ENCODE data around the gene ABTB1.

- TF ChIP-seq CTCF (conservative IDR thresholded peaks at IDR 0.05 in 1 of 2, IDR thresholded peaks at IDR 0.05 in 1 of 2; ENCODE audit: low read depth in 1 of 2, low read length in 2 of 2) (no peak), EZH2 (IDR thresholded peaks at IDR 0.05; ENCODE audit: low read length, missing control alignments) (no peak)
These were observed 37.6 kb downstream of the ABTB1 start for GRCh38 chr3:127710155-127710941.

Measured in fibroblast of lung (primary cell).